Astrocyte (in vitro differentiated cells and primary cell): Measurements from ENCODE around the gene B4GALT7. TPM values are rescaled to one million over a fixed set of nuclear protein-coding genes. Genes with fewer than 3 reads are reported as not detected.
A peak's percentile ranks its signal among the peaks of the same experiment; 100 is the strongest.

Experiments used
- DNase-seq: peaks from one replicate; pipeline ENCODE4 v3.0.0-alpha.2; 2010; ENCODE audit warnings: low read depth
- FAIRE-seq: peaks from 2 replicates; lab custom pipeline; 2011; peaks lifted over from hg19 to GRCh38; lab: Jason Lieb, UNC
- H2AFZ ChIP-seq: 2 replicates; pipeline ENCODE4 v1.6.0; 2012; ENCODE audit warnings: low read depth, low read length, inconsistent platforms
- H3K27ac ChIP-seq: 2 replicates; pipeline ENCODE4 v1.5.1; 2011; ENCODE audit warnings: low read depth, low read length, inconsistent platforms
- H3K27me3 ChIP-seq: 2 replicates; pipeline ENCODE4 v1.6.0; 2011; ENCODE audit warnings: low read length, inconsistent platforms; ENCODE audit not compliant: insufficient read depth
- H3K36me3 ChIP-seq: 2 replicates; pipeline ENCODE4 v1.5.1; 2011; ENCODE audit warnings: low read length, inconsistent platforms; ENCODE audit not compliant: insufficient read depth
- H3K4me1 ChIP-seq: 2 replicates; pipeline ENCODE4 v1.5.1; 2011; ENCODE audit warnings: low read length, inconsistent platforms; ENCODE audit not compliant: insufficient read depth
- H3K4me2 ChIP-seq: 2 replicates; pipeline ENCODE4 v1.6.0; 2012; ENCODE audit warnings: low read length, inconsistent platforms
- H3K4me3 ChIP-seq: 2 replicates; pipeline ENCODE4 v1.5.1; 2011; ENCODE audit warnings: low read depth, mild to moderate bottlenecking, low read length, inconsistent platforms; ENCODE audit not compliant: insufficient read depth
- H3K79me2 ChIP-seq: 2 replicates; pipeline ENCODE4 v1.6.0; 2012; ENCODE audit warnings: mild to moderate bottlenecking, low read length, inconsistent platforms; ENCODE audit not compliant: insufficient read depth
- H3K9ac ChIP-seq: 2 replicates; pipeline ENCODE4 v1.6.0; 2012; ENCODE audit warnings: mild to moderate bottlenecking, low read length, inconsistent platforms
- H3K9me3 ChIP-seq: 2 replicates; pipeline ENCODE4 v1.5.1; 2012; ENCODE audit warnings: low read depth, mild to moderate bottlenecking, low read length, inconsistent platforms; ENCODE audit not compliant: insufficient read depth
- H4K20me1 ChIP-seq: 2 replicates; pipeline ENCODE4 v1.6.0; 2012; ENCODE audit warnings: low read length, inconsistent platforms; ENCODE audit not compliant: insufficient read depth
- H3K27ac Mint-ChIP-seq: one replicate; pipeline ENCODE4 v1.8.0; 2021; ENCODE audit warnings: mild to moderate bottlenecking, mixed read lengths; ENCODE audit not compliant: unreplicated experiment
- H3K27me3 Mint-ChIP-seq: one replicate; pipeline ENCODE4 v1.8.0; 2021; ENCODE audit warnings: low read depth, mixed read lengths; ENCODE audit not compliant: unreplicated experiment
- H3K36me3 Mint-ChIP-seq: one replicate; pipeline ENCODE4 v1.8.0; 2021; ENCODE audit warnings: low read depth, mixed read lengths; ENCODE audit not compliant: unreplicated experiment
- H3K4me1 Mint-ChIP-seq: one replicate; pipeline ENCODE4 v1.8.0; 2021; ENCODE audit warnings: low read depth, mixed read lengths; ENCODE audit not compliant: unreplicated experiment
- H3K4me3 Mint-ChIP-seq: one replicate; pipeline ENCODE4 v1.8.0; 2021; ENCODE audit warnings: mild to moderate bottlenecking, moderate library complexity, mixed read lengths; ENCODE audit not compliant: unreplicated experiment
- H3K9me3 Mint-ChIP-seq: one replicate; pipeline ENCODE4 v1.8.0; 2021; ENCODE audit warnings: mild to moderate bottlenecking, mixed read lengths; ENCODE audit not compliant: unreplicated experiment
- EZH2 ChIP-seq: IDR thresholded peaks from 2 replicates; pipeline ENCODE4 v1.6.1; 2012; ENCODE audit warnings: mild to moderate bottlenecking, low read length, inconsistent platforms; ENCODE audit not compliant: insufficient read depth
- total RNA-seq: library from RNA; stranded (reverse); gene quantifications from 2 replicates; pipeline ENCODE4 v1.2.1, GENCODE V29; 2021
- TF ChIP-seq, protein P1 (sequence below): IDR thresholded peaks from 2 replicates; pipeline ENCODE4 v1.5.1; 2011; ENCODE audit warnings: low read depth, mild to moderate bottlenecking, inconsistent platforms, low read length, moderate library complexity; ENCODE audit not compliant: insufficient read depth

Gene B4GALT7
- total RNA-seq, 1 donor from 2014 or later: 35.0 TPM

DNA sequence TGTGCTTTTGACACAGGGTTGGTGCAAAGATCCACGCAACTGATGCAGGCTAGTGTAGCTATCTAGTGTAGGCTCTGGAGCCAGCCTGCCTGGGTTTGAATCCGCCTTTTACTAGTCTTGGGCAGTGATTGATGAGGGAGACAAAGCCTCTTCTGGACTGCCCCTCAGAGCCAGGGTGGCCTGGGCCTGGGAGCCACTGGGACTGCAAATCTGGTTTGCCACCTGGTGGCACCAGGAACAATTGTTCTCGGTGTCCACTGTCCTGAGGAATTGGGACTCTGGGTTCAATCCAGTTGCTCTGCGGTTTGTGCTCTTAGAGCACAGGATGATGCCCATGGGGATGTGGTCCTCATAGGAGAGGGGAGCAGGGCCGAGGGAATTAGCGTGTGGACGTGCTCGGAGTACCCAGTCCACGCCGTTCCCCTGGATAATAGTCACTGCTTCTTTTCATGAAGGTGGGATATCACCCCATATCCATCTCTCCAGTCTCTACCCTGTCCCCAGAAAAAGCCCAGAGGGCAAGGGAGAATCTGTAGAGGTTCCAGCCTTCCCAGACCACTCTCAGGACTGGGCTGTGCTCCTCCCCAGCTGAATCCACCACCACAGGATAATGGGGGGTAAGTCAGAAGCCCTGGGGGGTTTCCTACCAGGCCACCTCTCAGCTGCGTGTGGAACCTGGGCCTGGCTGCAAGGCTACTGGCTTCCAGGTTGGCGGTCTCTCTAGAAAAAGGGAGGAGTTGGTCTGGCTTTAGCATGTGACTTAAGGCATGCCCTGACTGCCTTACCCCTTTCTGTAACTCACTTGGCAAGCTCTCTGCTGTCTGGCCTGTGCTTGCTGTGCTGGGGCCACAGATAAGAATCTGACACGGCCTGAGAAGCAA, 1.9 kb downstream of the B4GALT7 start:
- H3K27ac ChIP-seq: no peak overlapping the region
- peak overlapping the region; percentile 97 for H3K4me2 ChIP-seq
- H3K9ac ChIP-seq: no peak overlapping the region
- H2AFZ ChIP-seq: no peak overlapping the region
- H3K4me1 ChIP-seq: peaks cover 11% of the 10 kb centered on the region
- H3K4me3 ChIP-seq: no peak overlapping the region
- FAIRE-seq (no peak), DNase-seq (no peak)
- no peaks in the 10 kb centered on the region for H3K9me3 Mint-ChIP-seq
- H3K4me1 Mint-ChIP-seq: peaks cover 11% of the 10 kb centered on the region
- peak overlapping the region; percentile 60 for H3K27ac Mint-ChIP-seq
- peaks cover 24% of the 10 kb centered on the region for H3K79me2 ChIP-seq
- H3K36me3 Mint-ChIP-seq: peaks cover 19% of the 10 kb centered on the region
- H3K4me3 Mint-ChIP-seq: peak overlapping the region; percentile 91
- no peak for TF ChIP-seq EZH2
- TF ChIP-seq, protein P1, sequence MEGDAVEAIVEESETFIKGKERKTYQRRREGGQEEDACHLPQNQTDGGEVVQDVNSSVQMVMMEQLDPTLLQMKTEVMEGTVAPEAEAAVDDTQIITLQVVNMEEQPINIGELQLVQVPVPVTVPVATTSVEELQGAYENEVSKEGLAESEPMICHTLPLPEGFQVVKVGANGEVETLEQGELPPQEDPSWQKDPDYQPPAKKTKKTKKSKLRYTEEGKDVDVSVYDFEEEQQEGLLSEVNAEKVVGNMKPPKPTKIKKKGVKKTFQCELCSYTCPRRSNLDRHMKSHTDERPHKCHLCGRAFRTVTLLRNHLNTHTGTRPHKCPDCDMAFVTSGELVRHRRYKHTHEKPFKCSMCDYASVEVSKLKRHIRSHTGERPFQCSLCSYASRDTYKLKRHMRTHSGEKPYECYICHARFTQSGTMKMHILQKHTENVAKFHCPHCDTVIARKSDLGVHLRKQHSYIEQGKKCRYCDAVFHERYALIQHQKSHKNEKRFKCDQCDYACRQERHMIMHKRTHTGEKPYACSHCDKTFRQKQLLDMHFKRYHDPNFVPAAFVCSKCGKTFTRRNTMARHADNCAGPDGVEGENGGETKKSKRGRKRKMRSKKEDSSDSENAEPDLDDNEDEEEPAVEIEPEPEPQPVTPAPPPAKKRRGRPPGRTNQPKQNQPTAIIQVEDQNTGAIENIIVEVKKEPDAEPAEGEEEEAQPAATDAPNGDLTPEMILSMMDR: no peak
- no peaks in the 10 kb centered on the region for H3K27me3 ChIP-seq
- H4K20me1 ChIP-seq: peaks cover 38% of the 10 kb centered on the region
- no peaks in the 10 kb centered on the region for H3K9me3 ChIP-seq
- peaks cover 2% of the 10 kb centered on the region for H3K36me3 ChIP-seq
- H3K27me3 Mint-ChIP-seq: no peaks in the 10 kb centered on the region

DNA sequence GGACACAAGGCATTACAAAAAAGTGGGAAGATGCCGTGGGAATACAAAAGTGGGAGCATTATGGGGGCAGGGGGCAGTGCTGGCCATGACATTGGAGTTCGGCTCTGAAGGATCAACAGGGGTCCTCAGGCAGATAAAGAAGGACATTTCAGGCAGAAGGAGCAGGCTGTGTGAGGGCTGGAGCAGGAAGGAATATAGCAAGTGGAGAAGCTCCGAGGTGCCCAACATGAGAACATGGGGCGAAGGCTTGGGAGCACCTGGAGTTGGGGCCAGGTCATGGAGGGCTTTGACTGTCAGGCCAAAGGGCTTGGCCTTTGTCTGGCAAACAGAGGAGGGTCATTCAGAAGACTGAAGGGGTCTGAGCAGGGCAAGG, 2.5 kb downstream of the B4GALT7 start:
- no peak overlapping the region for H3K4me2 ChIP-seq
- H2AFZ ChIP-seq: no peak overlapping the region
- peaks cover 24% of the 10 kb centered on the region for H3K79me2 ChIP-seq
- DNase-seq: no peak
- TF ChIP-seq EZH2: no peak
- TF ChIP-seq, protein P1: no peak
- Mint-ChIP-seq H3K4me1 (peaks cover 11% of the 10 kb centered on the region), H3K4me3 (peak overlapping the region; percentile 63), H3K27ac (no peak overlapping the region), H3K36me3 (peaks cover 17% of the 10 kb centered on the region), H3K27me3 (no peaks in the 10 kb centered on the region), H3K9me3 (no peaks in the 10 kb centered on the region)
- no peaks in the 10 kb centered on the region for H3K27me3 ChIP-seq
- H3K9me3 ChIP-seq: no peaks in the 10 kb centered on the region
- FAIRE-seq: no peak
- peaks cover 2% of the 10 kb centered on the region for H3K36me3 ChIP-seq
- no peak overlapping the region for H3K9ac ChIP-seq
- peaks cover 15% of the 10 kb centered on the region for H3K4me1 ChIP-seq
- no peak overlapping the region for H3K27ac ChIP-seq
- H3K4me3 ChIP-seq: no peak overlapping the region
- peaks cover 44% of the 10 kb centered on the region for H4K20me1 ChIP-seq

DNA sequence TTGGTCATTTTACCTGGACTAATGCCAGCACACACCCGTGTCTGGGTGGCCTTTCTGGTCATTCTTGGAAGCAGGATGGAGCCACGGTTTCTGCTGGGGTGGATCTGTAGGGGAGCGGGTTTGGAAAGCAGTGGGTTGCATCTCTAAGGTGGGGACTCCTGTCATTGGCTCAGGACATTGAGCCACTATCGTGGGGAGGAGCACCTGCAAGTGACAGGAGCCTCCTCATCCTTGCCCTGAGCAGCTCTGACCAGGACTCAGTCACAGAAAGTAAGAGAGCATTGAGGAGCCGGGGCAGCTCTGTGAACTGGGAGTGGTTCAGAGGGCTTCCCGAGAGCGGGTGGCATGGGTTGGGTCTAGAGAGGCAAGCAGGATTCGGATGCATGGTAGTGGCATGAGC, 3.7 kb downstream of the B4GALT7 start:
- Mint-ChIP-seq H3K4me3 (no peak overlapping the region), H3K27me3 (no peaks in the 10 kb centered on the region), H3K27ac (no peak overlapping the region), H3K4me1 (peaks cover 11% of the 10 kb centered on the region), H3K36me3 (peaks cover 19% of the 10 kb centered on the region), H3K9me3 (no peaks in the 10 kb centered on the region)
- Histone ChIP-seq H3K9ac (no peak overlapping the region), H3K36me3 (peaks cover 2% of the 10 kb centered on the region), H4K20me1 (peaks cover 49% of the 10 kb centered on the region), H3K27me3 (no peaks in the 10 kb centered on the region), H3K79me2 (peaks cover 24% of the 10 kb centered on the region), H3K27ac (no peak overlapping the region), H3K4me1 (peaks cover 15% of the 10 kb centered on the region), H3K4me3 (no peak overlapping the region), H2AFZ (no peak overlapping the region), H3K9me3 (no peaks in the 10 kb centered on the region), H3K4me2 (no peak overlapping the region)
- no peak for DNase-seq
- TF ChIP-seq, protein P1: no peak
- no peak for TF ChIP-seq EZH2
- FAIRE-seq: no peak
